ENCODE data around the gene ABTB2. TPM values are rescaled to one million over a fixed set of nuclear protein-coding genes. Genes with fewer than 3 reads are reported as not detected.

Gene ABTB2
- total and polyA plus RNA-seq, 2 experiments from 2014 or later = 2.6 to 12.1 TPM

DNA sequence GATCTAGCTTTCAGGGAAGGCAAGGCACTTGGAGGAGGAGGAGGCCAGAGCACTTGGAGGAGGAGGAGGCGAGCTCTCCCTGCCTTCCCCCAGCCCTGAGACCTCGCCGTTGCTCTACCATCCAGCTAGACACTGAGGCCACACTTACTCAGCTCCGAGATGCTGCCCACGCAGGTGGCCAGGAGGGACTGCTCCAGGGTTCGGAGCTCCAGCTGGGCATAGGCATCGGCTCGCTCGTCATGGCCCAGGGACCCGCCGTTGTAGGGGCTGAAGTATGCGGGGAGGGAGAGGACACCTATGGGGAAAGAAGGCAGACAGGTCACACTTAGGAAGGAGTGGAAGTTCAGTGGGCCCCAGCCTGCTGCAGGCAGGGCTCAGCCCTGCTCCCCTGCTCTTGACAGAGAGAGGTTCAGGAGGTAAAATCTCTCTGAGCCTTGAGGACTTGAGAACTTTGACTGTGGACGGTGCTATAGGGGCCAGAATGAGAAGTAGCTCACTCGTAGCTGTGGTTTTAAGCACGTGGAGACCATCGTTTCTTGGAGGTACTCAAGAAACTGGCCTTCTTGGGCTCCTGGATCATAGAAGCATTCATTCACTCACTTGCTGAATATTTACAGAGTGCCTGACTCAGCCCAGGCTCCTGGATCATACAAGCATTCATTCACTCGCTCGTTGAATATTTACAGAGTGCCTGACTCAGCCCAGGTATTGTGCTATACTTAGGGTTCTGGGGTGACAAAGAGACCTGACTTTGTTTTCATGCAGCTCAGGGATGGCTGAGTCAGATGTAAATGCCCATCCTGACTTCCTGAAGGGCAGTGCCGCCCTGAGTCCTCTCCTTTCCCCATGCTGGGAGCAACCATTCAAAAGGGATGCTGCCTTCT is 153.2 kb downstream of the ABTB2 start:
- Histone ChIP-seq H3K36me3 (ENCODE audit: insufficient read depth) (no peaks in the 10 kb centered on the region; the same call in 1 of the 2 replicates), H3K27me3 (ENCODE audit: insufficient read depth) (no peaks in the 10 kb centered on the region), H3K27ac (ENCODE audit: low read depth) (no peak overlapping the region), H2AFZ (no peak overlapping the region), H3K4me3 (no peak overlapping the region), H3K4me1 (ENCODE audit: insufficient read depth) (peaks cover 21% of the 10 kb centered on the region), H4K20me1 (replicated peaks; ENCODE audit: insufficient read depth) (no peaks in the 10 kb centered on the region; the same call in 1 of the 2 replicates), H3K4me2 (no peak overlapping the region), H3K79me2 (replicated peaks; ENCODE audit: insufficient read depth) (no peaks in the 10 kb centered on the region), H3K9me2 (ENCODE audit: insufficient read depth) (no peaks in the 10 kb centered on the region), H3F3A (replicated peaks; ENCODE audit: low read depth) (no peaks in the 10 kb centered on the region)
- H3K36me3 Mint-ChIP-seq (ENCODE audit: low read depth) = no peaks in the 10 kb centered on the region
- peak overlapping the region; percentile 86 for H3K27ac Mint-ChIP-seq
- no peak for TF ChIP-seq POLR2AphosphoS5 (IDR thresholded peaks at IDR 0.05; ENCODE audit: low read depth)
- TF ChIP-seq, protein P1, sequence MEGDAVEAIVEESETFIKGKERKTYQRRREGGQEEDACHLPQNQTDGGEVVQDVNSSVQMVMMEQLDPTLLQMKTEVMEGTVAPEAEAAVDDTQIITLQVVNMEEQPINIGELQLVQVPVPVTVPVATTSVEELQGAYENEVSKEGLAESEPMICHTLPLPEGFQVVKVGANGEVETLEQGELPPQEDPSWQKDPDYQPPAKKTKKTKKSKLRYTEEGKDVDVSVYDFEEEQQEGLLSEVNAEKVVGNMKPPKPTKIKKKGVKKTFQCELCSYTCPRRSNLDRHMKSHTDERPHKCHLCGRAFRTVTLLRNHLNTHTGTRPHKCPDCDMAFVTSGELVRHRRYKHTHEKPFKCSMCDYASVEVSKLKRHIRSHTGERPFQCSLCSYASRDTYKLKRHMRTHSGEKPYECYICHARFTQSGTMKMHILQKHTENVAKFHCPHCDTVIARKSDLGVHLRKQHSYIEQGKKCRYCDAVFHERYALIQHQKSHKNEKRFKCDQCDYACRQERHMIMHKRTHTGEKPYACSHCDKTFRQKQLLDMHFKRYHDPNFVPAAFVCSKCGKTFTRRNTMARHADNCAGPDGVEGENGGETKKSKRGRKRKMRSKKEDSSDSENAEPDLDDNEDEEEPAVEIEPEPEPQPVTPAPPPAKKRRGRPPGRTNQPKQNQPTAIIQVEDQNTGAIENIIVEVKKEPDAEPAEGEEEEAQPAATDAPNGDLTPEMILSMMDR (conservative IDR thresholded peaks at IDR 0.05; ENCODE audit: low read depth in 2 of 2) = no peak
- no peak for TF ChIP-seq CREB1 (CRISPR knock-in tag; IDR thresholded peaks at IDR 0.05; ENCODE audit: low read depth)
- TF ChIP-seq, protein P2, sequence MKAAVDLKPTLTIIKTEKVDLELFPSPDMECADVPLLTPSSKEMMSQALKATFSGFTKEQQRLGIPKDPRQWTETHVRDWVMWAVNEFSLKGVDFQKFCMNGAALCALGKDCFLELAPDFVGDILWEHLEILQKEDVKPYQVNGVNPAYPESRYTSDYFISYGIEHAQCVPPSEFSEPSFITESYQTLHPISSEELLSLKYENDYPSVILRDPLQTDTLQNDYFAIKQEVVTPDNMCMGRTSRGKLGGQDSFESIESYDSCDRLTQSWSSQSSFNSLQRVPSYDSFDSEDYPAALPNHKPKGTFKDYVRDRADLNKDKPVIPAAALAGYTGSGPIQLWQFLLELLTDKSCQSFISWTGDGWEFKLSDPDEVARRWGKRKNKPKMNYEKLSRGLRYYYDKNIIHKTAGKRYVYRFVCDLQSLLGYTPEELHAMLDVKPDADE (IDR thresholded peaks at IDR 0.05) = no peak
- no peak for TF ChIP-seq EZH2phosphoT487 (IDR thresholded peaks at IDR 0.05; ENCODE audit: unreplicated experiment)
- no peak for TF ChIP-seq ZNF331 (CRISPR knock-in tag; IDR thresholded peaks at IDR 0.05; ENCODE audit: low read depth)
- TF ChIP-seq ZNF114 (CRISPR knock-in tag; IDR thresholded peaks at IDR 0.05) = no peak
- TF ChIP-seq EZH2 (IDR thresholded peaks at IDR 0.05; ENCODE audit: low read depth, unreplicated experiment) = no peak
- TF ChIP-seq, protein P3, sequence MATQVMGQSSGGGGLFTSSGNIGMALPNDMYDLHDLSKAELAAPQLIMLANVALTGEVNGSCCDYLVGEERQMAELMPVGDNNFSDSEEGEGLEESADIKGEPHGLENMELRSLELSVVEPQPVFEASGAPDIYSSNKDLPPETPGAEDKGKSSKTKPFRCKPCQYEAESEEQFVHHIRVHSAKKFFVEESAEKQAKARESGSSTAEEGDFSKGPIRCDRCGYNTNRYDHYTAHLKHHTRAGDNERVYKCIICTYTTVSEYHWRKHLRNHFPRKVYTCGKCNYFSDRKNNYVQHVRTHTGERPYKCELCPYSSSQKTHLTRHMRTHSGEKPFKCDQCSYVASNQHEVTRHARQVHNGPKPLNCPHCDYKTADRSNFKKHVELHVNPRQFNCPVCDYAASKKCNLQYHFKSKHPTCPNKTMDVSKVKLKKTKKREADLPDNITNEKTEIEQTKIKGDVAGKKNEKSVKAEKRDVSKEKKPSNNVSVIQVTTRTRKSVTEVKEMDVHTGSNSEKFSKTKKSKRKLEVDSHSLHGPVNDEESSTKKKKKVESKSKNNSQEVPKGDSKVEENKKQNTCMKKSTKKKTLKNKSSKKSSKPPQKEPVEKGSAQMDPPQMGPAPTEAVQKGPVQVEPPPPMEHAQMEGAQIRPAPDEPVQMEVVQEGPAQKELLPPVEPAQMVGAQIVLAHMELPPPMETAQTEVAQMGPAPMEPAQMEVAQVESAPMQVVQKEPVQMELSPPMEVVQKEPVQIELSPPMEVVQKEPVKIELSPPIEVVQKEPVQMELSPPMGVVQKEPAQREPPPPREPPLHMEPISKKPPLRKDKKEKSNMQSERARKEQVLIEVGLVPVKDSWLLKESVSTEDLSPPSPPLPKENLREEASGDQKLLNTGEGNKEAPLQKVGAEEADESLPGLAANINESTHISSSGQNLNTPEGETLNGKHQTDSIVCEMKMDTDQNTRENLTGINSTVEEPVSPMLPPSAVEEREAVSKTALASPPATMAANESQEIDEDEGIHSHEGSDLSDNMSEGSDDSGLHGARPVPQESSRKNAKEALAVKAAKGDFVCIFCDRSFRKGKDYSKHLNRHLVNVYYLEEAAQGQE (IDR thresholded peaks at IDR 0.05; ENCODE audit: unreplicated experiment) = no peak
- no peak for TF ChIP-seq NANOG (IDR thresholded peaks at IDR 0.05; ENCODE audit: borderline replicate concordance)
- no peak for TF ChIP-seq JUNB (IDR thresholded peaks at IDR 0.05; ENCODE audit: unreplicated experiment)
- TF ChIP-seq STAT1 (IDR thresholded peaks at IDR 0.05; ENCODE audit: unreplicated experiment) = no peak
- TF ChIP-seq, protein P4, sequence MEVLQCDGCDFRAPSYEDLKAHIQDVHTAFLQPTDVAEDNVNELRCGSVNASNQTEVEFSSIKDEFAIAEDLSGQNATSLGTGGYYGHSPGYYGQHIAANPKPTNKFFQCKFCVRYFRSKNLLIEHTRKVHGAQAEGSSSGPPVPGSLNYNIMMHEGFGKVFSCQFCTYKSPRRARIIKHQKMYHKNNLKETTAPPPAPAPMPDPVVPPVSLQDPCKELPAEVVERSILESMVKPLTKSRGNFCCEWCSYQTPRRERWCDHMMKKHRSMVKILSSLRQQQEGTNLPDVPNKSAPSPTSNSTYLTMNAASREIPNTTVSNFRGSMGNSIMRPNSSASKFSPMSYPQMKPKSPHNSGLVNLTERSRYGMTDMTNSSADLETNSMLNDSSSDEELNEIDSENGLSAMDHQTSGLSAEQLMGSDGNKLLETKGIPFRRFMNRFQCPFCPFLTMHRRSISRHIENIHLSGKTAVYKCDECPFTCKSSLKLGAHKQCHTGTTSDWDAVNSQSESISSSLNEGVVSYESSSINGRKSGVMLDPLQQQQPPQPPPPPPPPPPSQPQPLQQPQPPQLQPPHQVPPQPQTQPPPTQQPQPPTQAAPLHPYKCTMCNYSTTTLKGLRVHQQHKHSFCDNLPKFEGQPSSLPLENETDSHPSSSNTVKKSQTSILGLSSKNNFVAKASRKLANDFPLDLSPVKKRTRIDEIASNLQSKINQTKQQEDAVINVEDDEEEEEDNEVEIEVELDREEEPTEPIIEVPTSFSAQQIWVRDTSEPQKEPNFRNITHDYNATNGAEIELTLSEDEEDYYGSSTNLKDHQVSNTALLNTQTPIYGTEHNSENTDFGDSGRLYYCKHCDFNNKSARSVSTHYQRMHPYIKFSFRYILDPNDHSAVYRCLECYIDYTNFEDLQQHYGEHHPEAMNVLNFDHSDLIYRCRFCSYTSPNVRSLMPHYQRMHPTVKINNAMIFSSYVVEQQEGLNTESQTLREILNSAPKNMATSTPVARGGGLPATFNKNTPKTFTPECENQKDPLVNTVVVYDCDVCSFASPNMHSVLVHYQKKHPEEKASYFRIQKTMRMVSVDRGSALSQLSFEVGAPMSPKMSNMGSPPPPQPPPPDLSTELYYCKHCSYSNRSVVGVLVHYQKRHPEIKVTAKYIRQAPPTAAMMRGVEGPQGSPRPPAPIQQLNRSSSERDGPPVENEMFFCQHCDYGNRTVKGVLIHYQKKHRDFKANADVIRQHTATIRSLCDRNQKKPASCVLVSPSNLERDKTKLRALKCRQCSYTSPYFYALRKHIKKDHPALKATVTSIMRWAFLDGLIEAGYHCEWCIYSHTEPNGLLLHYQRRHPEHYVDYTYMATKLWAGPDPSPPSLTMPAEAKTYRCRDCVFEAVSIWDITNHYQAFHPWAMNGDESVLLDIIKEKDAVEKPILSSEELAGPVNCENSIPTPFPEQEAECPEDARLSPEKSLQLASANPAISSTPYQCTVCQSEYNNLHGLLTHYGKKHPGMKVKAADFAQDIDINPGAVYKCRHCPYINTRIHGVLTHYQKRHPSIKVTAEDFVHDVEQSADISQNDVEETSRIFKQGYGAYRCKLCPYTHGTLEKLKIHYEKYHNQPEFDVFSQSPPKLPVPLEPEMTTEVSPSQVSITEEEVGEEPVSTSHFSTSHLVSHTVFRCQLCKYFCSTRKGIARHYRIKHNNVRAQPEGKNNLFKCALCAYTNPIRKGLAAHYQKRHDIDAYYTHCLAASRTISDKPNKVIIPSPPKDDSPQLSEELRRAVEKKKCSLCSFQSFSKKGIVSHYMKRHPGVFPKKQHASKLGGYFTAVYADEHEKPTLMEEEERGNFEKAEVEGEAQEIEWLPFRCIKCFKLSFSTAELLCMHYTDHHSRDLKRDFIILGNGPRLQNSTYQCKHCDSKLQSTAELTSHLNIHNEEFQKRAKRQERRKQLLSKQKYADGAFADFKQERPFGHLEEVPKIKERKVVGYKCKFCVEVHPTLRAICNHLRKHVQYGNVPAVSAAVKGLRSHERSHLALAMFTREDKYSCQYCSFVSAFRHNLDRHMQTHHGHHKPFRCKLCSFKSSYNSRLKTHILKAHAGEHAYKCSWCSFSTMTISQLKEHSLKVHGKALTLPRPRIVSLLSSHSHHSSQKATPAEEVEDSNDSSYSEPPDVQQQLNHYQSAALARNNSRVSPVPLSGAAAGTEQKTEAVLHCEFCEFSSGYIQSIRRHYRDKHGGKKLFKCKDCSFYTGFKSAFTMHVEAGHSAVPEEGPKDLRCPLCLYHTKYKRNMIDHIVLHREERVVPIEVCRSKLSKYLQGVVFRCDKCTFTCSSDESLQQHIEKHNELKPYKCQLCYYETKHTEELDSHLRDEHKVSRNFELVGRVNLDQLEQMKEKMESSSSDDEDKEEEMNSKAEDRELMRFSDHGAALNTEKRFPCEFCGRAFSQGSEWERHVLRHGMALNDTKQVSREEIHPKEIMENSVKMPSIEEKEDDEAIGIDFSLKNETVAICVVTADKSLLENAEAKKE (CRISPR knock-in tag; IDR thresholded peaks at IDR 0.05) = no peak
- ATAC-seq (peak; percentile 73), DNase-seq (ENCODE audit: low spot score) (peak; percentile 30)
- H3K9me3 Mint-ChIP-seq = no peaks in the 10 kb centered on the region
- peaks cover 58% of the 10 kb centered on the region for H3K4me1 Mint-ChIP-seq
- peaks cover 15% of the 10 kb centered on the region for H3K27me3 Mint-ChIP-seq (ENCODE audit: insufficient read depth, low read depth, poor library complexity)
- no peak overlapping the region; the same call in 2 of the 3 replicates for H3K4me3 Mint-ChIP-seq

Data from GM23338 (cell line).